Immature natural killer cell (primary cell): ENCODE measurements around the gene MGAT4A. TPM values are rescaled to one million over a fixed set of nuclear protein-coding genes. Genes with fewer than 3 reads are reported as not detected.
"Not testable (repeated sequence)": the region's sequence is repeated elsewhere in the genome, so short reads cannot be mapped to it uniquely, and the experiment has no call there.

Source experiments
- DNase-seq, 3 donors: peaks; one replicate each; pipeline ENCODE4 v3.0.0; 2022; ENCODE audit warnings: mixed read lengths in 1 of 3
- H3K27ac Mint-ChIP-seq, 6 donors: one replicate each; pipeline ENCODE4 v1.8.0; 2020; ENCODE audit warnings: mixed read lengths in 6 of 6, mild to moderate bottlenecking in 5 of 6, inconsistent platforms in 4 of 6, moderate library complexity in 3 of 6
- H3K27me3 Mint-ChIP-seq, 3 donors: one replicate each; pipeline ENCODE4 v1.8.0; 2020 to 2021; ENCODE audit warnings: low read depth in 3 of 3, mild to moderate bottlenecking in 3 of 3, mixed read lengths in 3 of 3, moderate library complexity in 3 of 3, inconsistent platforms in 1 of 3
- H3K36me3 Mint-ChIP-seq, 3 donors: one replicate each; pipeline ENCODE4 v1.8.0; 2020; ENCODE audit warnings: mixed read lengths in 3 of 3, inconsistent platforms in 2 of 3, mild to moderate bottlenecking in 2 of 3
- H3K4me1 Mint-ChIP-seq, 2 donors: one replicate each; pipeline ENCODE4 v1.8.0; 2020; ENCODE audit warnings: inconsistent platforms in 2 of 2, mild to moderate bottlenecking in 2 of 2, mixed read lengths in 2 of 2, moderate library complexity in 1 of 2
- H3K4me3 Mint-ChIP-seq, 5 donors: one replicate each; pipeline ENCODE4 v1.8.0; 2020; ENCODE audit warnings: mild to moderate bottlenecking in 5 of 5, mixed read lengths in 5 of 5, inconsistent platforms in 3 of 5, moderate library complexity in 3 of 5
- H3K9me3 Mint-ChIP-seq, 6 donors: one replicate each; pipeline ENCODE4 v1.8.0; 2020; ENCODE audit warnings: mild to moderate bottlenecking in 6 of 6, mixed read lengths in 6 of 6, inconsistent platforms in 4 of 6, moderate library complexity in 3 of 6
- polyA plus RNA-seq, 3 donors: library from polyadenylated mRNA; unstranded; fragments of 300-500 nt; fragmentation: Illumina TruSeq; gene quantifications; one replicate each; pipeline ENCODE4 v1.2.3, GENCODE V29; 2021

The MGAT4A gene
- polyA plus RNA-seq, 3 donors from 2014 or later, result 113 to 155 (median 128) TPM

GRCh38 chr2:98674233-98674964, 56.5 kb downstream of the MGAT4A start:
- H3K27me3 Mint-ChIP-seq, result peaks cover 0 to 1% (median 0%) of the 10 kb centered on the region in 3 donors
- peaks cover 41 to 58% (median 47%) of the 10 kb centered on the region in 3 donors for H3K36me3 Mint-ChIP-seq
- DNase-seq, result no peak
- H3K4me1 Mint-ChIP-seq, result peaks cover 21 to 31% of the 10 kb centered on the region in 2 donors
- H3K4me3 Mint-ChIP-seq, result no peak overlapping the region
- H3K27ac Mint-ChIP-seq, result peak overlapping the region in 2 of 6 donors; percentile 1 to 27
- H3K9me3 Mint-ChIP-seq, result no peaks in the 10 kb centered on the region

- peaks cover 0 to 5% (median 4%) of the 10 kb centered on the region in 3 donors for H3K27me3 Mint-ChIP-seq
- DNase-seq, result no peak
- peaks cover 0 to 15% (median 9%) of the 10 kb centered on the region in 6 donors for H3K9me3 Mint-ChIP-seq
- H3K36me3 Mint-ChIP-seq, result peaks cover 54 to 73% (median 60%) of the 10 kb centered on the region in 3 donors
- H3K4me1 Mint-ChIP-seq, result peaks cover 53 to 58% of the 10 kb centered on the region in 2 donors
- peak overlapping the region in 1 of 6 donors; percentile 19 for H3K27ac Mint-ChIP-seq
- no peak overlapping the region for H3K4me3 Mint-ChIP-seq
These were observed 61.3 kb downstream of the MGAT4A start for GRCh38 chr2:98669675-98670074.

DNA sequence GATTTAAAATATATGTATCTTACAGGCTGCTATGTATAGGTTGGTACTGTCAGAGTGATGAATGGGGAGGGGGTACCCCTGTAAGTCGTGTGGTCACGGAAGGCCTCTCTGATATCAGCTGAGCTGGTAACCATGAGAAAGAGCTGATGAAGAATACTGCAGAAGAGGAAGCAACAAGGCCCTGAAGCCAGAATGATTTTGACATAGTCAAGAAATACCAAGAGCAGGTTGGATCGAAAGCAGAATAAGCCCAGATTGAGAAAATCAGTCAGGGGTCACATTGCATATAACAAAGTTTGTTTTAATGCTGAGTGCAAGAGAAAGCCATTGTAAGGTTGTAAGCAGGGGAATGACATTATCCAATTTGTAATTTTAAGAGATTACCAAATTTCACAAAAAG, 65.3 kb downstream of the MGAT4A start:
- H3K9me3 Mint-ChIP-seq, result peaks cover 0 to 15% (median 9%) of the 10 kb centered on the region in 6 donors
- peak overlapping the region; percentile 77 to 96 (median 92) for H3K27ac Mint-ChIP-seq
- peaks cover 72 to 76% of the 10 kb centered on the region in 2 donors for H3K4me1 Mint-ChIP-seq
- H3K4me3 Mint-ChIP-seq, result peak overlapping the region; percentile 16 to 71 (median 54)
- H3K36me3 Mint-ChIP-seq, result peaks cover 38 to 50% (median 39%) of the 10 kb centered on the region in 3 donors
- no peak for DNase-seq
- peaks cover 3 to 22% (median 5%) of the 10 kb centered on the region in 3 donors for H3K27me3 Mint-ChIP-seq

GRCh38 chr2:98664323-98664722, 66.6 kb downstream of the MGAT4A start:
- Mint-ChIP-seq H3K4me3 (peak overlapping the region; percentile 81 to 98 (median 93)), H3K36me3 (peaks cover 42 to 47% (median 46%) of the 10 kb centered on the region in 3 donors), H3K27me3 (peaks cover 5 to 26% (median 7%) of the 10 kb centered on the region in 3 donors), H3K27ac (peak overlapping the region; percentile 92 to 97 (median 96)), H3K4me1 (peaks cover 76 to 78% of the 10 kb centered on the region in 2 donors), H3K9me3 (peaks cover 0 to 15% (median 9%) of the 10 kb centered on the region in 6 donors)
- DNase-seq, result peak; percentile 59 to 73 (median 69)

- H3K4me3 Mint-ChIP-seq, result peak overlapping the region; percentile 86 to 98 (median 93)
- H3K27me3 Mint-ChIP-seq, result peaks cover 5 to 27% (median 7%) of the 10 kb centered on the region in 3 donors
- peak overlapping the region; percentile 93 to 97 (median 96) for H3K27ac Mint-ChIP-seq
- H3K9me3 Mint-ChIP-seq, result peaks cover 0 to 15% (median 9%) of the 10 kb centered on the region in 6 donors
- DNase-seq, result peak; percentile 64 to 76 (median 71)
- H3K36me3 Mint-ChIP-seq, result peaks cover 39 to 41% (median 41%) of the 10 kb centered on the region in 3 donors
- peaks cover 77 to 86% of the 10 kb centered on the region in 2 donors for H3K4me1 Mint-ChIP-seq
These were observed 67.3 kb downstream of the MGAT4A start for GRCh38 chr2:98663511-98664090.

DNA sequence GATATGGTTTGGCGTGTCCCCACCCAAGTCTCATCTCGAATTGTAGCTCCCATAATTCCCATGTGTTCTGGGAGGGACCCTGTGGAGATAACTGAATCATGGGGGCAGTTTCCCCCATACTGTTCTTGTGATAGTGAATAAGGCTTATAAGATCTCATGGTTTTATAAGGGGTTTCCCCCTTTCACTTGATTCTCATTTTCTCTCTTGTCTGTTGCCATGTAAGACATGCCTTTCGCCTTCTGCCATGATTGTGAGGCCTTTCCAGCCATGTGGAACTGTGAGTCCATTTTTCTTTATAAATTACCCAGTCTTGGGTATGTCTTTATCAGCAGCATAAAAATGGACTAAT, 71.5 kb downstream of the MGAT4A start:
- not testable (repeated sequence) for H3K9me3 Mint-ChIP-seq
- peaks cover 32 to 35% (median 35%) of the 10 kb centered on the region in 3 donors for H3K36me3 Mint-ChIP-seq
- peak in 1 of 3 donors; percentile 26 for DNase-seq
- H3K4me1 Mint-ChIP-seq, result peaks cover 77 to 96% of the 10 kb centered on the region in 2 donors
- peaks cover 3 to 24% (median 7%) of the 10 kb centered on the region in 3 donors for H3K27me3 Mint-ChIP-seq
- peak overlapping the region; percentile 93 to 98 (median 95) for H3K27ac Mint-ChIP-seq
- peak overlapping the region; percentile 86 to 98 (median 93) for H3K4me3 Mint-ChIP-seq

GRCh38 chr2:98658816-98659490, 72.0 kb downstream of the MGAT4A start:
- H3K27ac Mint-ChIP-seq, result peak overlapping the region; percentile 93 to 98 (median 95)
- H3K36me3 Mint-ChIP-seq, result peaks cover 36 to 41% (median 40%) of the 10 kb centered on the region in 3 donors
- peak overlapping the region; percentile 86 to 98 (median 93) for H3K4me3 Mint-ChIP-seq
- H3K27me3 Mint-ChIP-seq, result peaks cover 3 to 20% (median 7%) of the 10 kb centered on the region in 3 donors
- DNase-seq, result peak; percentile 38 to 44 (median 40)
- peaks cover 79 to 96% of the 10 kb centered on the region in 2 donors for H3K4me1 Mint-ChIP-seq
- no peaks in the 10 kb centered on the region for H3K9me3 Mint-ChIP-seq

DNA sequence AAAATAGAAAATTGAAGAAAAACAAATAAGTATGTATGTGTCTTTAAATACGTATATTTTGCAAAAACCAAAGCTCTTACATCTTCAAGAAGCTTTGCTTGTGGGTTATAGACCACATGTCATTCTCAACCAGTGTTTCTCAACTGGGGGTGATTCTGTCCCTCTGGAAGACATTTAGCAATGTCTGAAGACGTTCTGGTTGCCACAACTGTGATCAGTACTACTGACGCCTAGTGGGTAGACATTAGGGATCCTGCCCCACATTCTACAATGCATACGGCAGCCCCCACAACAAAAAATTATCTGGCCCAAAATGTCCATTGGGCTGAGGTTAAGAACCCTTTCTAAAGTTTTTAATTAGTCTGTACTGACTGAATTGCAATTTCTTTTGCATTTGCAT, 74.1 kb downstream of the MGAT4A start:
- H3K36me3 Mint-ChIP-seq, result peaks cover 46 to 56% (median 55%) of the 10 kb centered on the region in 3 donors
- no peaks in the 10 kb centered on the region for H3K9me3 Mint-ChIP-seq
- H3K27me3 Mint-ChIP-seq, result peaks cover 0 to 12% (median 4%) of the 10 kb centered on the region in 3 donors
- peak; percentile 76 to 82 (median 78) for DNase-seq
- H3K4me1 Mint-ChIP-seq, result peaks cover 88 to 98% of the 10 kb centered on the region in 2 donors
- H3K27ac Mint-ChIP-seq, result peak overlapping the region; percentile 93 to 99 (median 96)
- H3K4me3 Mint-ChIP-seq, result peak overlapping the region; percentile 69 to 85 (median 81)

GRCh38 chr2:98654699-98655495, 76.0 kb downstream of the MGAT4A start:
- peaks cover 43 to 58% (median 54%) of the 10 kb centered on the region in 3 donors for H3K36me3 Mint-ChIP-seq
- H3K4me3 Mint-ChIP-seq, result peak overlapping the region; percentile 62 to 84 (median 75)
- DNase-seq, result peak; percentile 36 to 50 (median 49)
- H3K27me3 Mint-ChIP-seq, result peaks cover 0 to 5% (median 0%) of the 10 kb centered on the region in 3 donors
- H3K9me3 Mint-ChIP-seq, result no peaks in the 10 kb centered on the region
- H3K27ac Mint-ChIP-seq, result peak overlapping the region; percentile 90 to 97 (median 96)
- peaks cover 91 to 98% of the 10 kb centered on the region in 2 donors for H3K4me1 Mint-ChIP-seq

GRCh38 chr2:98650998-98651397, 79.9 kb downstream of the MGAT4A start:
- H3K27ac Mint-ChIP-seq, result peak overlapping the region; percentile 85 to 97 (median 93)
- peaks cover 0 to 3% (median 0%) of the 10 kb centered on the region in 3 donors for H3K27me3 Mint-ChIP-seq
- peak overlapping the region in 4 of 5 donors; percentile 15 to 64 (median 51) for H3K4me3 Mint-ChIP-seq
- no peak for DNase-seq
- peaks cover 44 to 63% (median 60%) of the 10 kb centered on the region in 3 donors for H3K36me3 Mint-ChIP-seq
- H3K4me1 Mint-ChIP-seq, result peaks cover 77 to 82% of the 10 kb centered on the region in 2 donors
- peaks cover 0 to 4% (median 0%) of the 10 kb centered on the region in 6 donors for H3K9me3 Mint-ChIP-seq

GRCh38 chr2:98649992-98650375, 80.9 kb downstream of the MGAT4A start:
- DNase-seq, result no peak
- H3K27me3 Mint-ChIP-seq, result peaks cover 0 to 3% (median 0%) of the 10 kb centered on the region in 3 donors
- peaks cover 67 to 77% of the 10 kb centered on the region in 2 donors for H3K4me1 Mint-ChIP-seq
- peaks cover 38 to 59% (median 52%) of the 10 kb centered on the region in 3 donors for H3K36me3 Mint-ChIP-seq
- H3K4me3 Mint-ChIP-seq, result peak overlapping the region; percentile 6 to 72 (median 59)
- peaks cover 0 to 4% (median 0%) of the 10 kb centered on the region in 6 donors for H3K9me3 Mint-ChIP-seq
- H3K27ac Mint-ChIP-seq, result peak overlapping the region; percentile 78 to 96 (median 86)

DNA sequence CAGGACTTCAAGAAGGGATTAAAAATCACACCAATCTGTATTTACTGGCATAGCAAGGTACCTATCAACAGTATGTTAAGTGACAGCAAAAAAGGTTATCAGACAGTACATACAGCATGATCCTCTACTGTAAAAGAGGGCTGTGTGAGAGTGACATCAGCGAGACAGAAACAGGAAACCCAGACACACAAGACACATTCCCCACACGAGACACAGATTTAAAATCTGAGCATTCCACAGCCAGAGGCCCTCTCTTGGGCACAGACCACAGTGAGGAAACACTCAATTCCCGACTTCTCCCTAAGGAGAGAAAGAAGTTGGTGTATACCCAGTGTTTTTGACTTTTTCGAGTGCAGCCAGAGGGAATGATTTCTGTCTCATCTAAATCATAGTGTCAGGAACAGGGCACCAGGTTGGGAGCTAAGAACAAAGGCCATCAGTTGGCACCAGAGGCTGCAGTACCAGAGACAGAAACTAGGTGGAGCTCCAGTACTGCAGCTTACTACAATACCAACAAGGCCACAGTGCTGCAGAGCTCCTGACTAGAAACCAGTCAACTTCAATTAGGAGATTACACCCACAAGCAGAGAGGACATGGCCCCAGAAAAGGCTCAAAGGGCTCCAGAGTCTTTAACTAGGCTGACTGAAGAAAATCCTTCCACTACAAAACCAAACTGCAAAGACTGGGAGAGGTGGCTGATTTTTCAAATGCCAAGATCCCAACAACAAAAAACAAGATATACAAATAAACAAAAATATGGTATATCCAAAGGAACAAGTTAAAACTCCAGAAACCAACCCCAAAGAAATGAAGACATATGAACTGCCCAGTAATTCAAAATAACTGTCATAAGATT, 81.6 kb downstream of the MGAT4A start:
- DNase-seq, result peak; percentile 76 to 82 (median 80)
- H3K27me3 Mint-ChIP-seq, result peaks cover 0 to 3% (median 0%) of the 10 kb centered on the region in 3 donors
- peak overlapping the region; percentile 7 to 72 (median 59) for H3K4me3 Mint-ChIP-seq
- H3K9me3 Mint-ChIP-seq, result peaks cover 0 to 4% (median 0%) of the 10 kb centered on the region in 6 donors
- peak overlapping the region; percentile 78 to 96 (median 86) for H3K27ac Mint-ChIP-seq
- peaks cover 61 to 71% of the 10 kb centered on the region in 2 donors for H3K4me1 Mint-ChIP-seq
- H3K36me3 Mint-ChIP-seq, result peaks cover 37 to 55% (median 46%) of the 10 kb centered on the region in 3 donors
